EH (cell line): ENCODE measurements around the gene PRAMEF20.

ENCODE experiments used
- DNase-seq: peaks from one replicate; pipeline ENCODE4 v3.0.0-alpha.2; 2015; ENCODE audit warnings: low read depth

The PRAMEF20 gene

GRCh38 chr1:13462682-13463081 lies 52.4 kb downstream of the PRAMEF20 start:
- DNase-seq, result no peak

- no peak for DNase-seq
These were observed 55.3 kb downstream of the PRAMEF20 start for GRCh38 chr1:13465515-13465914.

GRCh38 chr1:13469343-13469742 lies 59.1 kb downstream of the PRAMEF20 start:
- no peak for DNase-seq
